Lung microvascular endothelial cell (primary cell): ENCODE measurements around the gene BCL3. TPM values are rescaled to one million over a fixed set of nuclear protein-coding genes. Genes with fewer than 3 reads are reported as not detected.
A peak's percentile ranks its signal among the peaks of the same experiment; 100 is the strongest.
"Not testable (repeated sequence)": the region's sequence is repeated elsewhere in the genome, so short reads cannot be mapped to it uniquely, and the experiment has no call there.

Experiments
- DNase-seq, 2 donors: peaks; one replicate each; pipeline versions ENCODE4 v3.0.0 to v3.0.0-alpha.2; 2010; ENCODE audit warnings: low read depth in 2 of 2
- total RNA-seq: library from RNA; depleted of rRNA; stranded (reverse); fragments of >200 nt; gene quantifications from 2 replicates; pipeline ENCODE4 v1.2.1, GENCODE V29; 2014

Gene BCL3
- total RNA-seq, 1 donor from 2014 or later = 0.99 TPM

GRCh38 chr19:44720945-44721344 is 27.6 kb upstream of the BCL3 start:
- no peak for DNase-seq

GRCh38 chr19:44721369-44721768 is 27.1 kb upstream of the BCL3 start:
- not testable (repeated sequence) for DNase-seq

GRCh38 chr19:44722131-44723121 is 26.1 kb upstream of the BCL3 start:
- DNase-seq = peak; percentile 54 to 63

GRCh38 chr19:44723299-44723951 is 25.1 kb upstream of the BCL3 start:
- DNase-seq = no peak

- peak; percentile 73 to 83 for DNase-seq
These were observed 24.6 kb upstream of the BCL3 start for GRCh38 chr19:44723952-44724319.

GRCh38 chr19:44725251-44725650 is 23.3 kb upstream of the BCL3 start:
- no peak for DNase-seq

GRCh38 chr19:44725684-44726083 is 22.8 kb upstream of the BCL3 start:
- no peak for DNase-seq

- DNase-seq = no peak
These were observed 22.0 kb upstream of the BCL3 start for GRCh38 chr19:44726465-44726864.

GRCh38 chr19:44728178-44728577 is 20.3 kb upstream of the BCL3 start:
- no peak for DNase-seq

- DNase-seq = no peak
These were observed 18.9 kb upstream of the BCL3 start for GRCh38 chr19:44729516-44730033.

- DNase-seq = no peak
These were observed 17.4 kb upstream of the BCL3 start for GRCh38 chr19:44731081-44731480.

GRCh38 chr19:44731622-44732021 is 16.9 kb upstream of the BCL3 start:
- DNase-seq = no peak

- DNase-seq = no peak
These were observed 16.1 kb upstream of the BCL3 start for GRCh38 chr19:44732235-44733014.

GRCh38 chr19:44734357-44734756 is 14.2 kb upstream of the BCL3 start:
- DNase-seq = no peak

GRCh38 chr19:44735011-44735410 is 13.5 kb upstream of the BCL3 start:
- no peak for DNase-seq

- no peak for DNase-seq
These were observed 11.1 kb upstream of the BCL3 start for GRCh38 chr19:44737238-44738071.

GRCh38 chr19:44738136-44738535 is 10.4 kb upstream of the BCL3 start:
- no peak for DNase-seq

- DNase-seq = no peak
These were observed 9.6 kb upstream of the BCL3 start for GRCh38 chr19:44738603-44739558.

GRCh38 chr19:44740351-44740824 is 8.1 kb upstream of the BCL3 start:
- DNase-seq = no peak
